Activated naive CD8-positive, alpha-beta T cell treated with anti-CD3 and anti-CD28 coated beads for 36 hours (primary cell): Measurements from ENCODE around the gene CCN5. TPM values are rescaled to one million over a fixed set of nuclear protein-coding genes. Genes with fewer than 3 reads are reported as not detected.

Experiments used
- DNase-seq: peaks from one replicate; pipeline ENCODE4 v3.0.0; 2021
- H3K27ac Mint-ChIP-seq: one replicate; pipeline ENCODE4 v1.8.0; 2022; ENCODE audit warnings: mild to moderate bottlenecking, moderate library complexity, mixed read lengths
- H3K27me3 Mint-ChIP-seq: one replicate; pipeline ENCODE4 v1.8.0; 2022; ENCODE audit warnings: mild to moderate bottlenecking, mixed read lengths
- H3K36me3 Mint-ChIP-seq: one replicate; pipeline ENCODE4 v1.8.0; 2021; ENCODE audit warnings: mild to moderate bottlenecking, mixed read lengths
- H3K4me1 Mint-ChIP-seq: one replicate; pipeline ENCODE4 v1.8.0; 2021; ENCODE audit warnings: mixed read lengths
- H3K4me3 Mint-ChIP-seq: one replicate; pipeline ENCODE4 v1.8.0; 2022; ENCODE audit warnings: mild to moderate bottlenecking, moderate library complexity, mixed read lengths
- H3K9me3 Mint-ChIP-seq: one replicate; pipeline ENCODE4 v1.8.0; 2022; ENCODE audit warnings: mixed read lengths
- total RNA-seq, 2 experiments: library from RNA; stranded (reverse); gene quantifications; one replicate each; pipeline ENCODE4 v1.2.3, GENCODE V29; 2021

CCN5 gene
- total RNA-seq, 2 experiments from 2014 or later: not detected

- Mint-ChIP-seq H3K27me3 (peaks cover 5% of the 10 kb centered on the region), H3K36me3 (no peaks in the 10 kb centered on the region), H3K4me3 (no peak overlapping the region), H3K9me3 (no peaks in the 10 kb centered on the region), H3K4me1 (no peaks in the 10 kb centered on the region), H3K27ac (no peak overlapping the region)
- DNase-seq: no peak
Measured at GRCh38 chr20:44765091-44765490, 49.9 kb downstream of the CCN5 start.

DNA sequence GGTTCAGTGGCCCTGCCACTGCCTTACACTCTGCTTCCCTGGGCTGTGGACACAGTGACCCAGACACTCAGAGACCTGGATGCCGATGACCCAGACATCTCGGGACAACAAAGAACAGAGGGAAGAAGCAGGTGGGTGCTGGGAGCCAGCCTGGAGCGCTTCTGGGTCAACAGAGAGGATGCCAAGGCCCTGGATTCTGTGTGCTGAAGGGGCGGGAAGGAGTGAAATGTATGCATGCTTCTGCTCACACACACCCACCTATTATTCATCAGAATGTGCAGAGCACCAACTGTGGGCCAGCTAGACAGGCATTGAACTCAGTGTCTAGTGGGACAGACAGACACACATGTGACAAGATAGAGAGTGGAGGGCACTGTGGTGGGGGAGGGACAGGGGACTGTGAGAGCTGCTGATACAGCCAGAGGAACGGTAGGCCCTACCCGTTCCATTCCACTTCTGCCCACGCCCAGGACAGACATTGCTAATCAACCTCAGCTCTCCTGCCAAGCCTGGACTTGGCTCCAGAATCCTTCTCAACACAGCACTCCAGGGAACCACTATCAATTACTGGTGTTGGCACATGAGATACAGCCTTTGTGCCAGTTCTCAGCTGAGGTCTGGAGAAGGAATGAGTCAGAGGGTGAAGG is 50.7 kb downstream of the CCN5 start:
- no peaks in the 10 kb centered on the region for H3K36me3 Mint-ChIP-seq
- no peak overlapping the region for H3K27ac Mint-ChIP-seq
- H3K4me3 Mint-ChIP-seq: no peak overlapping the region
- DNase-seq: no peak
- H3K4me1 Mint-ChIP-seq: no peaks in the 10 kb centered on the region
- no peaks in the 10 kb centered on the region for H3K9me3 Mint-ChIP-seq
- H3K27me3 Mint-ChIP-seq: peaks cover 5% of the 10 kb centered on the region

DNA sequence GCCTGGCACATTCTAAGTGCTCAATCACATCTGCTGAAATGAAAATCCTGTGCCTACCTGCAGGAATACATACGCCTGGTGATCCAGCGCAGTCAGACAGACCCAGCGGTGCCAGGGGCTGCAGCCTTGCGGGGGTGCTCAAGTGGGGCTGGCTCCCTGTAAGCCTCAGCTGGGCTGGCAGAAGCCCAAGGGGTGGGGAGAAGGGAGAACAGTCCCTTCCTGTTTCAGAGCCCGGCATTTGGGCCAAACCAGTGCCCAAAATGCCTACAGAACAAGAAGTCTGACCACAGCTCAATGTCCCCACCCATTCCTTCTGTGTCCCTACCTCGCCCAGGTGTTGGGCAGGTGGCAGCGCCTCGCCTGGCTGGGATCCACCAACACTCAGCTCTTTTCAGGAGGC is 53.1 kb downstream of the CCN5 start:
- no peaks in the 10 kb centered on the region for H3K36me3 Mint-ChIP-seq
- no peaks in the 10 kb centered on the region for H3K9me3 Mint-ChIP-seq
- H3K4me1 Mint-ChIP-seq: no peaks in the 10 kb centered on the region
- DNase-seq: no peak
- no peak overlapping the region for H3K4me3 Mint-ChIP-seq
- H3K27me3 Mint-ChIP-seq: peaks cover 5% of the 10 kb centered on the region
- no peak overlapping the region for H3K27ac Mint-ChIP-seq

DNA sequence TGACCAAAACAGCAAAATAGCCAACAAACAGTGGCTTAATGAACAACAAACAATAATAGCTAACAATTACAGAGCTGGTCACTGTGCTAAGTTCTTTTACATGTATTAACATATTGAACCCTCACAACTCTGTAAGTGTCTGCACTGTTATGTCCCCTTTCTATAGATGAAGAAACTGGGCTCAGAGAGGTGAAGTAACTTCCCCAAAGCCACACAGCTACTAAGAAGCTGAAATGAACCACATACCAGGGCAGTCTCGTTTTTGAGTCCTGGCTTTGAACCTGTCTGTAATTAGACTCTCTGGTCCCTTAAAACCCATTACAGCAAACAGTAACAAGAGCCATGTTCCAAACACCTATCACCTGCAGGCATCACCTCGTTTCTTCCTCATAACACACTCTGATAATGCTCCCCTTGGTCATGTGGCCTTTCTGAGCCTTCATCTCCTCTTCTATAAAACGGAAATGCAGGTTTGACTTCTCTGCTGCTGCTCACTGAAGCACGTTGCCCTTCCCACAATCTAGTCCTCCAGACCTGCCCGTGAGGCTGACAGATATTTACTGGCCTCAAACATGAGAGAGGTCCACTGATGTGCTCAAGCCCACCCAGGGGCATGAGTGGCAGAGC is 53.8 kb downstream of the CCN5 start:
- H3K27ac Mint-ChIP-seq: no peak overlapping the region
- no peaks in the 10 kb centered on the region for H3K4me1 Mint-ChIP-seq
- H3K36me3 Mint-ChIP-seq: no peaks in the 10 kb centered on the region
- peaks cover 5% of the 10 kb centered on the region for H3K27me3 Mint-ChIP-seq
- DNase-seq: no peak
- no peaks in the 10 kb centered on the region for H3K9me3 Mint-ChIP-seq
- no peak overlapping the region for H3K4me3 Mint-ChIP-seq

DNA sequence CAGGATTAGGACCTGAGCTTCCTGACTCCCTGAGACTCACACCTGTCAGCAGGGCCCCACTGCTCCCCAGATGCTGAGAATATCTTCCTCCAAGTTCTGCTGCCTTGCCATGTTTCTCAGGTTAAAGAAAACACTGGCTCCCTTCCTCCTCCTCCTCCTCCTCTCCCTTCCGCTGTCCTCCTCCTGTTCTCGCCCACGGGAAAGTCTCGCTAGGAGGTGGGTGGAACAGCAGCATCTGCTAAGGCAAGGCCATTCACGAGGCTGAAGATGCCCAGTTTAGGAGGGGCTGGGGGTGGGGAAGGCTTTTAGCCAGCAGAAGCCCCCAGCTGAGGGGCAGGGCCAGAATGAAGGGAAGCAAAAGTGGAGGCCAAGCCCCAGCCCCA is 54.3 kb downstream of the CCN5 start:
- Mint-ChIP-seq H3K9me3 (no peaks in the 10 kb centered on the region), H3K27me3 (peaks cover 5% of the 10 kb centered on the region), H3K36me3 (no peaks in the 10 kb centered on the region), H3K27ac (no peak overlapping the region), H3K4me1 (no peaks in the 10 kb centered on the region), H3K4me3 (no peak overlapping the region)
- no peak for DNase-seq

DNA sequence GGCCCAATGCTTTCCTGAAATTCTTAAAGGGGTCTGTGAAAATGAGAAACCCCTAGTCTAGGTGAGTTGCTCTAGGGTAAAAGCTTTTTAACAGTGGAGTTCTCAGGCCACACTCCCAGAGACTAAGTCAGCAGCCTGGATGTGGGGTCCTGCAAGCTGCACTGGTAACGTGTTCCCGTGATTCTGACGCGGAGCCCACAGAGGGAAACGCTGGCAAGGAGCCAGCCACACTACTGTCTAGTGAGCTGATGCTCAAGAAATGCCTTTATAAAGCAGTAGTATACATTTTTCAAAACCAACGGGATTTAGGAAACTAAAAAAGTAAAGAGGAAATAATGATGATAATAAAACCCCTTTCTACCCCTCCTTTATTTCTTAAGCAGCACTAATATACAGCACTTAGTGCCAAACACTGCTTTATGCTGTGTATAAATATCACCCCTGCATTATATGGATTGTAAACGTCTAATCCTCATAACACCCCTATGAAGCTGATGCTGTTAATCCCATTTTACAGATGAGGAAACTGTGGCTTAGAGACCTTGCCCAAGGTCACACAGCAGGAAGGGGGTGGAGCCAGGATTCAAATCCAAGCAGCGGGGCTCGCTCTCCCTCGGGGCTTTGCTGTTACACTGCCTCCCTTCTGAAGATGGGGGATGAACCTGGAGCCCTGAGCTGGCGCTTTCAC is 55.5 kb downstream of the CCN5 start:
- Mint-ChIP-seq H3K36me3 (no peaks in the 10 kb centered on the region), H3K27ac (no peak overlapping the region), H3K4me1 (no peaks in the 10 kb centered on the region), H3K9me3 (no peaks in the 10 kb centered on the region), H3K27me3 (peaks cover 3% of the 10 kb centered on the region), H3K4me3 (no peak overlapping the region)
- DNase-seq: no peak

DNA sequence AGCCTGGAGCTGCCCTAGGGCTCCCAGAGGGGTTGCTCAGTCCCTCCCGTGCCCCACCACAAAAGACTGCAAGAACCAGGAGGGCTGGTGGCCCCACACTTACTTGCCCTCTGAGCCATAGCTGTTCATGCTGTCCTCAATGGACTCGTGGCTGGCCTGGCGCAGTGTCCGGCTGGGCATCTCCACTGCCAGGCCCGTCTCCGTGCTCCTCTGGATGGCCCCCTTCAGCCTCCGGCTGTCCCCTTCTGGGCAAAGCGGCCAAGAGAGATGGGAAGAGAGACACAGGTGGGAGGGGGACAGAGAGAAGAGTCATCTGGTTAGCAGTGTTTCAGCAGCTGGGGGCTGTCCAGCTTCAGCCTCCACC is 56.0 kb downstream of the CCN5 start:
- H3K27me3 Mint-ChIP-seq: peaks cover under 1% of the 10 kb centered on the region
- H3K36me3 Mint-ChIP-seq: no peaks in the 10 kb centered on the region
- no peaks in the 10 kb centered on the region for H3K4me1 Mint-ChIP-seq
- no peaks in the 10 kb centered on the region for H3K9me3 Mint-ChIP-seq
- no peak overlapping the region for H3K4me3 Mint-ChIP-seq
- DNase-seq: no peak
- H3K27ac Mint-ChIP-seq: no peak overlapping the region

DNA sequence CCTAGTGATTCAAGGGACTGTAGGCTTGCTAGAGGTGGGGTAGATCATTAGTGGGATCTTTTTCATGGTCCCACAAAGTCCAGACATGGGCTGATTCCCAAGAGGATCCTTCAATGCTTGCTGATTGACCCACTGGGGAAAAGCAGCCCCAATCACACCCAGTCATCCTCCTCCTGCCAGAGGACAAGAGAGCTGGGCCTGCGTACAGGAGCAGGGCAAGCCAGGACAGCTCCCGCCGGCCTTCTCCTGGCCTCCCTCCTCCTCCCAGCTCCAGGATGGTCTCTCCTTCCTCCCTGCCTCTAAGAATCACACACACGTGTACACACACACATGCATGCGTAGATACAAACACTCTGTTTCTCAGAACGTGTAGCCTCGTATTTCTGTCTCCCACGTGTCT is 57.5 kb downstream of the CCN5 start:
- DNase-seq: no peak
- Mint-ChIP-seq H3K4me3 (no peak overlapping the region), H3K27ac (no peak overlapping the region), H3K27me3 (peaks cover 4% of the 10 kb centered on the region), H3K4me1 (no peaks in the 10 kb centered on the region), H3K9me3 (no peaks in the 10 kb centered on the region), H3K36me3 (no peaks in the 10 kb centered on the region)

GRCh38 chr20:44773070-44773829 is 58.1 kb downstream of the CCN5 start:
- Mint-ChIP-seq H3K27ac (no peak overlapping the region), H3K9me3 (no peaks in the 10 kb centered on the region), H3K4me1 (no peaks in the 10 kb centered on the region), H3K4me3 (no peak overlapping the region), H3K27me3 (peaks cover 4% of the 10 kb centered on the region), H3K36me3 (no peaks in the 10 kb centered on the region)
- DNase-seq: no peak

GRCh38 chr20:44776980-44777379 is 61.8 kb downstream of the CCN5 start:
- Mint-ChIP-seq H3K4me3 (no peak overlapping the region), H3K36me3 (no peaks in the 10 kb centered on the region), H3K9me3 (no peaks in the 10 kb centered on the region), H3K27me3 (peaks cover 10% of the 10 kb centered on the region), H3K4me1 (no peaks in the 10 kb centered on the region), H3K27ac (no peak overlapping the region)
- no peak for DNase-seq

Other genes with a start within 250 kb of the CCN5 start
- gene TTPAL, start 239.5 kb upstream of the CCN5 start, total RNA-seq: 10 to 100 TPM; 30.1 to 31.4 TPM
- gene SERINC3, start 193.3 kb upstream of the CCN5 start, total RNA-seq: 10 to 100 TPM; 38.8 to 43.6 TPM
- 1 to 10 TPM; 8.8 to 9.2 TPM for gene PKIG, start 132.8 kb upstream of the CCN5 start, total RNA-seq
- gene ADA, start 63.7 kb upstream of the CCN5 start, total RNA-seq: 10 to 100 TPM; 25.6 to 27.0 TPM
- gene KCNK15, start 30.5 kb downstream of the CCN5 start, total RNA-seq: under 1 TPM; 0.31 to 0.48 TPM
- gene RIMS4, start 95.2 kb downstream of the CCN5 start, total RNA-seq: under 1 TPM in 1 of 2 experiments, not detected in 1; 0.08 TPM
- gene YWHAB, start 170.3 kb downstream of the CCN5 start, total RNA-seq: 100 to 1,000 TPM; 247 TPM
- gene PABPC1L, start 194.7 kb downstream of the CCN5 start, total RNA-seq: 10 to 100 TPM; 75.3 to 79.3 TPM
- gene TOMM34, start 245.0 kb downstream of the CCN5 start, total RNA-seq: 10 to 100 TPM; 72.9 to 75.1 TPM